Esophagus (tissue), 2 donors: ENCODE results near the gene CARD9. TPM values are rescaled to one million over a fixed set of nuclear protein-coding genes. Genes with fewer than 3 reads are reported as not detected.

Experiments
- H3K27ac ChIP-seq, 2 donors: one replicate each; pipeline ENCODE4 v1.5.1; 2013; ENCODE audit warnings: low read depth in 2 of 2, mild to moderate bottlenecking in 2 of 2, inconsistent platforms in 1 of 2, low read length in 1 of 2, moderate library complexity in 1 of 2
- H3K27me3 ChIP-seq, 2 donors: one replicate each; pipeline ENCODE4 v1.6.1; 2013; ENCODE audit warnings: low read length in 2 of 2, control low read depth in 1 of 2, mild to moderate bottlenecking in 1 of 2; ENCODE audit not compliant: insufficient read depth in 2 of 2, control insufficient read depth in 1 of 2
- H3K36me3 ChIP-seq, 2 donors: one replicate each; pipeline ENCODE4 v1.6.1; 2013; ENCODE audit warnings: low read length in 1 of 2; ENCODE audit not compliant: control insufficient read depth in 2 of 2, insufficient read depth in 2 of 2
- H3K4me1 ChIP-seq, 2 donors: one replicate each; pipeline ENCODE4 v1.6.1; 2013; ENCODE audit warnings: low read length in 1 of 2; ENCODE audit not compliant: control insufficient read depth in 2 of 2, insufficient read depth in 2 of 2
- H3K4me3 ChIP-seq, 2 donors: one replicate each; pipeline ENCODE4 v1.5.1; 2013; ENCODE audit warnings: low read length in 2 of 2, mild to moderate bottlenecking in 2 of 2, low read depth in 1 of 2, moderate library complexity in 1 of 2
- H3K9me3 ChIP-seq, 2 donors: one replicate each; pipeline ENCODE4 v1.6.1; 2013; ENCODE audit warnings: mild to moderate bottlenecking in 2 of 2, low read depth in 1 of 2, low read length in 1 of 2, moderate library complexity in 1 of 2; ENCODE audit not compliant: control insufficient read depth in 2 of 2, insufficient read depth in 1 of 2
- WGBS, 2 donors: extraction: QIAGEN DNeasy Blood & Tissue Kit; methylation state at CpG; one replicate each; pipeline ENCODE4 v1.1.7; 2013; 5-methylcytosine and 5-hydroxymethylcytosine counted together
- polyA plus RNA-seq, 2 donors: library from polyadenylated mRNA; stranded (reverse); fragments of 200-250 nt; gene quantifications; one replicate each; pipeline ENCODE4 v1.2.3, GENCODE V29; 2013
- donor health status: healthy with polysubstance abuse.
- donor health status: Bipolar disorder and iron deficiency.

CARD9 gene
- polyA plus RNA-seq, 2 donors, result 1.1 to 1.8 TPM

DNA sequence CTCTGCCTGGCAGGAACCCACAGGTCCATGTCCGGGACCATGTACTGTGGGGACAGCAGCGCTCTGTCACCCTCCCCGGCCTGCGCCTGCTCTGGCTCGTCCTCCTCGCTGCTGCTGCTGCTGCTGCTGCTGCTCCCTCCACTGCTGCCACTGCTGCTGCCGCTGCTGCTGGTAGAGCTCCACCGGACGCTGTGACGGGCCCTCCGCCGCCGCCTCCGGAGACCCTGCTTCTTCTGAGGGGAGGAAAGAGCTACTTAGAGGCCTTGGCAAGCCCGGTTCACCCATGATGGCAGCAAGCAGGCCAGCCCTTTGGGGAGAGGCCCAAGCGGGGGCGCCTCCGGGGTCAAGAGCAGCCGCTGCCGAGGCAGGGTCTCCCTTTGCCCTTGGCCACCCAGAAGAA, 10.0 kb upstream of the CARD9 start:
- Histone ChIP-seq H3K9me3 (no peaks in the 10 kb centered on the region), H3K36me3 (peaks cover 25 to 66% of the 10 kb centered on the region in 2 donors)

DNA sequence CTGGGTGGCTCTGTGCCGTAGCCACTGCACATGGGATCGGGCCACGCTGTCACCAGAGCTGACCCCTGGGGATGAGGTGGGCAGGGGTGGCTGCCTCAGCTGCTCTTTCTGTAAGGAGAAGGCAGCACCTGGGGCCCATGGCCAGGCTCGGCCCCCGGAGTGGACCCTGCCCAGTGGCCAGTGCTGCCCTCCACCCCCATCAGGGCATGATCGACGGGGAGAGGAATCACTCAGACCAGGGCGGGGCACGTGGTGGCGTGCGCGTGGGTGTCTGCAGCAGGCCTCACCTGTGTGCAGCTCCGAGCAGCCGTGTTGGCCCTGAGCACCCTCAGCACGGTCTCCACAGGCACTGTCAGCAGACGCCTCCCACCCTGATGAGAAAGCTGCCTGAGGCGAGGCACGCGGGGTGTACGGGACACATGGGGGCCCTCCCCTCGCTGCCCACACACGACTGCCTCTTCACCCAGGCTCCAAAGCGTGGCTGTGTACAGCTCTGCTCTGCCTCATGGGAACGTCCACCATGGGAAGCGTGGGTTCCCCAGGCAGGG, 8.6 kb upstream of the CARD9 start:
- no peak overlapping the region for H3K4me3 ChIP-seq
- no peaks in the 10 kb centered on the region for H3K4me1 ChIP-seq
- no peaks in the 10 kb centered on the region for H3K9me3 ChIP-seq
- H3K27ac ChIP-seq, result no peak overlapping the region
- 90 to 91% methylated on average over 25 of the region's 25 CpGs for WGBS, 2 donors
- no peaks in the 10 kb centered on the region for H3K27me3 ChIP-seq
- peaks cover 15 to 55% of the 10 kb centered on the region in 2 donors for H3K36me3 ChIP-seq

More for the DNA sequence above, 10.0 kb upstream of the CARD9 start:
- no peaks in the 10 kb centered on the region for H3K4me1 ChIP-seq
- no peaks in the 10 kb centered on the region for H3K27me3 ChIP-seq
- WGBS, 2 donors, result 96 to 97% methylated on average over 20 of the region's 20 CpGs
- no peak overlapping the region for H3K27ac ChIP-seq
- no peak overlapping the region for H3K4me3 ChIP-seq

DNA sequence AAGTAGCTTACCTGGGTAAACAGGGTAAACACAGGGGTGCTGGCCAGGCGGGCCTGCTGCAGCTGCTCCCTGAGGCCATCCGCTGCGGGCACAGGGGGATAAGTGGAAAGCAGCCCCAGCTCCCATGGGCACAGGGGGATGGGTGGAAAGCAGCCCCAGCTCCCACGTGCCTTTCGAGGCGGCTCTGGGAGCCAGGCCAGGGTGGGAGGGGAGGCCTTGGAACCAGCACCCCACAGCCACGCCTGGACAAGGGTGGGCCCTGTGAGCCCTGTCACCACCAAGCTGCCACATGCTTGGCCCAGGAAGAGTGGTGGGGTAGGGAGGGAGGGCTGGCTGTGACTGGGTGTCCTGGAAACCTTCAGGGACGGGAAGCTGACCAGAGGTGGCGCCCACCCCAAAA, 7.8 kb upstream of the CARD9 start:
- Histone ChIP-seq H3K36me3 (peaks cover 14 to 52% of the 10 kb centered on the region in 2 donors), H3K4me3 (no peak overlapping the region), H3K27me3 (no peaks in the 10 kb centered on the region), H3K27ac (no peak overlapping the region), H3K9me3 (no peaks in the 10 kb centered on the region), H3K4me1 (no peaks in the 10 kb centered on the region)
- WGBS, 2 donors, result 75 to 83% methylated on average over 9 of the region's 9 CpGs

DNA sequence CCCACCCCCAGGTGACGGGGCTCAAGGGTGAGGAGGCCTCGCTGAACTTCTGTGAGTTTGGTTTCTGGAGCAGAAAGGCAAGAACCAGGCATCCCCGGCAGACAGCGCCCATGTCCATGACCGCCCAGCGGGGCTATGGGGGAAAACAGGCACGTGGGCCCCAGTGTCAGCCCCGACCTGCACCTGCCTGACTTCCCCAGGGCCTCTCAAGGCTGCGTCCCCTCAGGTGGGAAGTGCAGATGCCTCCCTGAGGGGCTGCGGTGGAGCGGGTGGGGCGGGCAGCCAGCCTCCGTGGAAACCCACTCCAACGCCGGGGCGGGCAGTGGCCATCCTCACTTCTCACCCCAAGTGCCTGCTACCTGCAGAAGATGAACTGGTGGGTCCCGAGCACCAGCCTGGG, 6.9 kb upstream of the CARD9 start:
- Histone ChIP-seq H3K27ac (no peak overlapping the region), H3K4me1 (no peaks in the 10 kb centered on the region), H3K27me3 (no peaks in the 10 kb centered on the region), H3K36me3 (peaks cover 14 to 52% of the 10 kb centered on the region in 2 donors), H3K4me3 (no peak overlapping the region), H3K9me3 (no peaks in the 10 kb centered on the region)
- WGBS, 2 donors, result 92 to 93% methylated on average over 17 of the region's 17 CpGs

DNA sequence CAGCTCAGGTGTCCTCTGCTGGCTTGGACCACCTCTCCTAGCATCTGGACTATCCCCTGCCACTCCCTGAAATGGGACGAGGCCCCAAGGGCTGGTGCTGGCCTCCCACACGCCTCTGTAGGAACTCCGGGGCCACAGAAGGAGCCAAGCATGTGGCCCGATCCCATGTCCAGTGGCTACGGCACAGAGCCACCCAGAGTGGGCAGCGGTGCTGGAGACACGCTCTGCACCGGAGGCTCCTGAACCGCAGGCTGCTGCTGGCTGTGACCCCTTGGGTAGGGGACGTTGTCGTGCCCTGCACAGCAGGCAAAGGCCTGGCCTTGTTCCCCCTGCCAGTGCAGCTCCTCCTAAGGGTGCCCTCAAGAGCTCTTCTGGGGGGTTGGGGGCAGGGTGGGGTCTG, 6.4 kb upstream of the CARD9 start:
- no peak overlapping the region for H3K27ac ChIP-seq
- H3K4me1 ChIP-seq, result no peaks in the 10 kb centered on the region
- H3K36me3 ChIP-seq, result peaks cover 12 to 52% of the 10 kb centered on the region in 2 donors
- H3K4me3 ChIP-seq, result no peak overlapping the region
- no peaks in the 10 kb centered on the region for H3K27me3 ChIP-seq
- WGBS, 2 donors, result 86 to 92% methylated on average over 11 of the region's 11 CpGs
- no peaks in the 10 kb centered on the region for H3K9me3 ChIP-seq

DNA sequence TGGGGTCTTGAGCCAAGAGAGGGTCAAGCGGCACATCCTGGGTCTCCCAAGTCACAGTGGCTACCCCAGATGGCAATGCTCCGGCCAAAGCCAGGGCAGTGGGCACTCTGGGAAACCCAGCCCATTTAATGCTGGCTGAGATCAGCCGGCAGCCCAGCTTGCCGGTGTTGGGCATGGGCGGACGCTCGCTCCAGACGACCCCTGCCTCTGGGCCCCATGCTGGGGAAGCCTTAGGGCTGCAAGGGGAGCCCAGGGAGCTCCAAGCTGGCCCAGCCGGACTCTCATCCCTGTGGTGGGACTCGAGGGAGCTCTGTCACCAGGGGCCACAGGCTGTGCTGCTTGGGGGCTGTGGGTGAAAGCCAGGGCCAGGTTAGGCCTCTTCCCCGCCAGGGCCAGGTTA, 5.9 kb upstream of the CARD9 start:
- Histone ChIP-seq H3K36me3 (peaks cover 12 to 51% of the 10 kb centered on the region in 2 donors), H3K4me3 (no peak overlapping the region), H3K4me1 (no peaks in the 10 kb centered on the region), H3K27me3 (no peaks in the 10 kb centered on the region), H3K9me3 (no peaks in the 10 kb centered on the region), H3K27ac (no peak overlapping the region)
- 93 to 94% methylated on average over 11 of the region's 11 CpGs for WGBS, 2 donors

DNA sequence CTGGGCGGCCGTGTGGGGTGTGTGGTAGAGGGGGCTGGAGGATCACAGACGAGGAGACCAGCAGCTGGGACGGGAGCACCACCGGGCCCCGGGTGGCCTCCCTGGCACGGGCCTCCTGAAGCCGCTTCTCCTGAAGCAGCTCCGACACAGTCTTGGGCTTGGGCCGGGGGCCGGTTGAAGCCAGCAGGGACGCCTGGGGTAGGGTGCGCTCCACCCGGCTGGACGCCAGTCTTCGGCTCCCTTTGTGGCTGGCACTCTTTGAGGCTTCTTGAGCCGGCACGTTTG, 5.5 kb upstream of the CARD9 start:
- peaks cover 9 to 47% of the 10 kb centered on the region in 2 donors for H3K36me3 ChIP-seq
- H3K27me3 ChIP-seq, result no peaks in the 10 kb centered on the region
- no peaks in the 10 kb centered on the region for H3K9me3 ChIP-seq
- H3K4me1 ChIP-seq, result no peaks in the 10 kb centered on the region
- H3K4me3 ChIP-seq, result no peak overlapping the region
- no peak overlapping the region for H3K27ac ChIP-seq
- 87 to 91% methylated on average over 15 to 18 of the region's 18 CpGs for WGBS, 2 donors

DNA sequence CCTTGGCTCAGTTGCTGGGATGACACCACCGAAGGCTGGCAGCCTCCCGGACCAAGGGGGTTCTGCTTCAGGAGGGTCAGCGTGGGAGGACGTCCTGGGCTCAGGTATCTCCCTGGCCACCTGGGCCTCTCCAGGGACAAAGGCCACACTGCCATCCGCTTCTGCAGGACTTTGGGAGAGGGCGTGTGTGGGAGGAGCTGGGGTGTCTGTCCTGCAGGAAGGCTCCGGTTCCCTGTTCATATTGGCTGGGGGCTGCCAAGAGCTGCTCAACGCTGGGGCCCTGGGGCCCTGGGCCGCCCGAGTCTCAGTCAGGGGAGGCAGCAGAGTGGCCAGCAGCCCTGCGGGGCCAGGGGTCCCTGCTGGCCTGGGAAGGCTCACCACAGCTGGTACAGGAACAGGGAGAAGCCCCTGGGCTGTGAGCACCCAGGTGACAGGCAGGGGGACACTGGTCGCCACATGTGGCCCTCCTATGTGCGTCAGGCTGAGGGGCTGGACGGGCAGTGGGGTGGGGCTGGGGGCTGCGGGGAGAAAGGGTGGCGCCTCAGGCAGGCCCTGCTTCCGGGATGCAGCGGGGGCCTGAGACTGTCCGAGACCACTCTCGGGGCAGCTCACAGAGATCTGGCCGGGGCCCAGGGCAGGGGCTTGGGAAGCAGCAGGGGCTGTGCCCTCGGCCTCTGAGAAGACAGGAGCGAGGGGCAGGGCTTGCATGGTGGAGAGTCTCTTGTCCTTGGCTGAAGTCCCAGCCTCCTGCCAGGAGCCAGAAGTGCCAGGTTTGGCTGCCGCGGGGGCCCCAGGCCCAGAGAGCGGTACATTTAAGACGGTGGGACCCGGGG, 4.9 kb upstream of the CARD9 start:
- H3K4me3 ChIP-seq, result no peak overlapping the region
- H3K27ac ChIP-seq, result no peak overlapping the region

DNA sequence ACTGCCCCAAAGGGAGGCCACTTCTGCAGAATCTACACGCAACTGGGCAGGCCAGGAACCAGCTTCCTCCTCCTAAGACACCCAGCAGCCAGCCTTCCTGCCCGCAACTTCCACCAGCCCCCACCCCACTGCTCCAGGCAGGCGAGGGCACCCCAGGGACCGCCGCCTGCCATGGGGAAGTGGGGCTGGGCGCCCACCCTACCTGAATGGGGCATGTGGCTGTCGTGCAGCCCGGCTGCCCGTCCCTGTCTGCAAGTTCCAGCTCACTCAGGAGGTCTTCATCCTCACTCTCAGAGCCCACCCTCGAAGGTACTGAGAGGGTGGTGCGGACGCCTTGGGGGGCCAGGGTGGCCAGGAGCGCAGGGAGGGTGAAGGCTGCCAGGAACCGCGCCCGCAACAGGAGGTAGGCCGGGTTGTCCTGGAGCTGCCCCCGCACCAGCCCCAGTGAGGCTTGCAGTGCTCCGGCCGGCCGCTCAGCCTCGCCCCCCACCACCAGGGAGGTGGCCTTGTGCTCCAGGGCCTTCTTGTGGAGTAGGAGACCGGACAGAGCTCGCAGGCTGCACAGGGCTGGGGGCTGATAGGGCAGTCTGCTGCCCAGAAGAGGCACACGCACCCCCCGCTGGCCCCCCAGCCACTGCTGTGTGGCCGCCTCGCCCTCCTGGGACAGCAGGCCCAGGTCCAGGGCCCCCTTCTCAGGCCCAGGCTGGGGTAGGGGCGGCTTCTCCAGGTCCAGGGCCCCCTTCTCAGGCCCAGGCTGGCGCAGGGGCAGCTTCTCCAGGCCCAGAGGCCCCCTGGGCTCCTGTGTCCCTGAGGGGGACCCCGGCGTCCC, 4.1 kb upstream of the CARD9 start:
- H3K27me3 ChIP-seq, result no peaks in the 10 kb centered on the region
- no peak overlapping the region for H3K4me3 ChIP-seq
- H3K27ac ChIP-seq, result no peak overlapping the region
- H3K4me1 ChIP-seq, result peaks cover 0 to 10% of the 10 kb centered on the region in 2 donors
- H3K9me3 ChIP-seq, result no peaks in the 10 kb centered on the region
- peaks cover 0 to 35% of the 10 kb centered on the region in 2 donors for H3K36me3 ChIP-seq
- WGBS, 2 donors, result 86% methylated on average over 31 to 32 of the region's 32 CpGs

More for the DNA sequence above, 4.9 kb upstream of the CARD9 start:
- no peaks in the 10 kb centered on the region for H3K27me3 ChIP-seq
- no peaks in the 10 kb centered on the region for H3K9me3 ChIP-seq
- peaks cover 0 to 2% of the 10 kb centered on the region in 2 donors for H3K4me1 ChIP-seq
- WGBS, 2 donors, result 83 to 88% methylated on average over 28 of the region's 28 CpGs
- peaks cover 7 to 43% of the 10 kb centered on the region in 2 donors for H3K36me3 ChIP-seq
